Esophagus muscularis mucosa (tissue), 3 donors: ENCODE data around the gene RAD51B.

Experiments used
- POLR2A ChIP-seq: fragments of 450-650 bp; IDR thresholded peaks from one replicate; pipeline ENCODE4 v1.6.1; 2017; ENCODE audit warnings: antibody characterized with exemption, moderate library complexity, mild to moderate bottlenecking, low read depth
- POLR2AphosphoS5 ChIP-seq, 2 donors: sonication (generic); formaldehyde crosslinking; IDR thresholded peaks; one replicate each; pipeline ENCODE4 v1.6.1; 2017; ENCODE audit warnings: antibody characterized with exemption in 2 of 2
- TF ChIP-seq, protein P1 (sequence below), 3 experiments: fragments of 200-600 bp in 2 of 3; fragments of 450-650 bp in 1 of 3; sonication (generic) in 2 of 3; IDR thresholded peaks; one replicate each; pipeline ENCODE4 v1.5.1; 2017 to 2019; ENCODE audit warnings: antibody characterized with exemption in 3 of 3, mild to moderate bottlenecking in 2 of 3, moderate library complexity in 1 of 3

DNA sequence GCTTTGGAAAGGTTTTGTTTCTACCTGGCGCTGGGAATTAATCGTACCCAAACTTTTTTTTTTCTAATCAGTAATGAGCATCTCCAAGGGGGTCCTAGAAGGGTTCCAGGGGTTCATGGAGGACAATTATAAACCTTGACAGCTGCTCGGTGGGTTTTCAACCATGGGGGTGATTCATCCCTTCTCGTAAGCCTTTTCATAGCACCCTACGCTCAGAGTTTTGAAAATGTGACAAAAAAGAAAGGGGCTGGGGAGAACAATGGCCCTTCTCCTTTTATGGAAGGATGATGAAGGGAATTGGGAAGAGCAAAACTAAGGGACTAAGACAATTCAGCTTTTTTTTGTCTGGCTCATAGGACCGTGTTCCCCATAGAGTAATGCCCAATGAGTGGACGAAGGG lies 776.6 kb downstream of the RAD51B start:
- TF ChIP-seq, protein P1, sequence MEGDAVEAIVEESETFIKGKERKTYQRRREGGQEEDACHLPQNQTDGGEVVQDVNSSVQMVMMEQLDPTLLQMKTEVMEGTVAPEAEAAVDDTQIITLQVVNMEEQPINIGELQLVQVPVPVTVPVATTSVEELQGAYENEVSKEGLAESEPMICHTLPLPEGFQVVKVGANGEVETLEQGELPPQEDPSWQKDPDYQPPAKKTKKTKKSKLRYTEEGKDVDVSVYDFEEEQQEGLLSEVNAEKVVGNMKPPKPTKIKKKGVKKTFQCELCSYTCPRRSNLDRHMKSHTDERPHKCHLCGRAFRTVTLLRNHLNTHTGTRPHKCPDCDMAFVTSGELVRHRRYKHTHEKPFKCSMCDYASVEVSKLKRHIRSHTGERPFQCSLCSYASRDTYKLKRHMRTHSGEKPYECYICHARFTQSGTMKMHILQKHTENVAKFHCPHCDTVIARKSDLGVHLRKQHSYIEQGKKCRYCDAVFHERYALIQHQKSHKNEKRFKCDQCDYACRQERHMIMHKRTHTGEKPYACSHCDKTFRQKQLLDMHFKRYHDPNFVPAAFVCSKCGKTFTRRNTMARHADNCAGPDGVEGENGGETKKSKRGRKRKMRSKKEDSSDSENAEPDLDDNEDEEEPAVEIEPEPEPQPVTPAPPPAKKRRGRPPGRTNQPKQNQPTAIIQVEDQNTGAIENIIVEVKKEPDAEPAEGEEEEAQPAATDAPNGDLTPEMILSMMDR (IDR thresholded peaks at IDR 0.05): no peak
- TF ChIP-seq POLR2AphosphoS5 (IDR thresholded peaks at IDR 0.05) (no peak), POLR2A (no peak)
